ENCODE measurements around the gene MACROD2.

MACROD2 gene

DNA sequence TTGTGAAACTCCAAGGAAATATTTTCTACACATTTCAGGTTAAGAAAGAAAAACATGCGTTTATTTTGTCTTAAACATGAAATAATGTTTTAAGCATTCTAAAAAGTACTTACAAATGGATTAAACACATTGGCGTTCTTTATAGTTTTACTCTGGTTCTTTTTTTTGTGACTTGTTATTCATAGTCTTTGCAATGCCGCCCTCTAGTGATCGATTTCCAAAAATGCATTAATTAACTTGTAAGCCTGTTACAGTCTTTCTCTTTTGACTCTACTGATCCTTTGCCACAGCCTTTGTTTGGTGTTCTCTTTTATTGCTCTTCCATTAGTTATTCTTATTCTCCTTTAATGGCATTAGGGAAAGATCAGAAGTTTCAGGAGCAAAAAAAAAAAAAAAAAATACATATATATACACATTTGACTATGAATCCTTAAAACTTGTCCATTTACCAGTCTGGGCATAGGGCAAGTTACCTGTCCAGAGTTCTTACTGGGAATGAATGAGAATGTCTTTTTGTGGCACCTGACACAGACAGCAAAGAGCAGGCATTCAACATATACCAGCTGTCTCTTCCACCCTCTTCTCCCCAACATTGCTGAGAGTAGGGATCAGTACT, 59.9 kb downstream of the MACROD2 start:
- H3K4me3 ChIP-seq (ENCODE audit: low read depth, low read length): no peak overlapping the region
- TF ChIP-seq, protein P1, sequence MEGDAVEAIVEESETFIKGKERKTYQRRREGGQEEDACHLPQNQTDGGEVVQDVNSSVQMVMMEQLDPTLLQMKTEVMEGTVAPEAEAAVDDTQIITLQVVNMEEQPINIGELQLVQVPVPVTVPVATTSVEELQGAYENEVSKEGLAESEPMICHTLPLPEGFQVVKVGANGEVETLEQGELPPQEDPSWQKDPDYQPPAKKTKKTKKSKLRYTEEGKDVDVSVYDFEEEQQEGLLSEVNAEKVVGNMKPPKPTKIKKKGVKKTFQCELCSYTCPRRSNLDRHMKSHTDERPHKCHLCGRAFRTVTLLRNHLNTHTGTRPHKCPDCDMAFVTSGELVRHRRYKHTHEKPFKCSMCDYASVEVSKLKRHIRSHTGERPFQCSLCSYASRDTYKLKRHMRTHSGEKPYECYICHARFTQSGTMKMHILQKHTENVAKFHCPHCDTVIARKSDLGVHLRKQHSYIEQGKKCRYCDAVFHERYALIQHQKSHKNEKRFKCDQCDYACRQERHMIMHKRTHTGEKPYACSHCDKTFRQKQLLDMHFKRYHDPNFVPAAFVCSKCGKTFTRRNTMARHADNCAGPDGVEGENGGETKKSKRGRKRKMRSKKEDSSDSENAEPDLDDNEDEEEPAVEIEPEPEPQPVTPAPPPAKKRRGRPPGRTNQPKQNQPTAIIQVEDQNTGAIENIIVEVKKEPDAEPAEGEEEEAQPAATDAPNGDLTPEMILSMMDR (IDR thresholded peaks at IDR 0.05; ENCODE audit: insufficient read depth, low read depth, low read length, missing control alignments): peak; percentile 39
- DNase-seq (ENCODE audit: low read depth): peak; percentile 75

DNA sequence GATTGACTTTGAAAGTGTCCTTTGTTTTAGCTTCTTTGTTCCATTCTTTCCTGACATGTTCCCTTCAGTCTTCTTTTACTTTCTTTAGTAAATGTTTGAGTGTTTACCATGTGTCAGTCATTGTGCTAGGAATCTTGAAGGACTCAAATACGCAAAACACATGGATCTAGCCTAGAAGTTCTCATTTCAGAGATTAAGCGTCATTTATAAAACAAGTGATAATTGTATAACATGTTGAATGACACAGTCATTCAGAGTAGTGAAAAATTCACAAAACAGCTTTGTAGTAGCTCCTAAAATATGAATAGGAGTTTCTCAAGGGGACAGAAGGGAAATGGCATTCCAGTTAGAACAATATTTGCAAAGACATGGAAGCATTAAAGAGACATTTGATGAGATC, 66.9 kb downstream of the MACROD2 start:
- TF ChIP-seq, protein P1 (IDR thresholded peaks at IDR 0.05; ENCODE audit: insufficient read depth, low read depth, low read length, missing control alignments): no peak
- DNase-seq (ENCODE audit: low read depth): no peak
- no peak overlapping the region for H3K4me3 ChIP-seq (ENCODE audit: low read depth, low read length)

DNA sequence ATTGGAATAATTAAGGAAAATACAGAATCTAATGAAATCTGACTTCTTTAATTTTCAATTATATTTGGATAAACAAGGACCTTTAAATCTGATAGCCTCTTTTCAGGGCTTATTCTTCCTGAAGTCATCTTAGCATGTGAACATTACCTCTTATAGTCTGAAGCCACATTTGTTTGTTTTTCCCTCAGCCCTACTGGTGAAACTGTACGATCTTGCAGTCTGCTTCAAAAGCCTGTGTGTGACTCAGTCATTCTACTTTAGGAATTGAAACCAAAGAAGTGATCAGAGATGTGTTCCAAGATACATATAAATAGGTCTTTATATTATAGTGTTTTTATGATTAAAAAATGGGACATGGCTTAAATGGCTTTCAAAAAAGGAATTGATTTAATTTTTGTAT, 67.5 kb downstream of the MACROD2 start:
- TF ChIP-seq, protein P1 (IDR thresholded peaks at IDR 0.05; ENCODE audit: insufficient read depth, low read depth, low read length, missing control alignments): no peak
- H3K4me3 ChIP-seq (ENCODE audit: low read depth, low read length): no peak overlapping the region
- no peak for DNase-seq (ENCODE audit: low read depth)

DNA sequence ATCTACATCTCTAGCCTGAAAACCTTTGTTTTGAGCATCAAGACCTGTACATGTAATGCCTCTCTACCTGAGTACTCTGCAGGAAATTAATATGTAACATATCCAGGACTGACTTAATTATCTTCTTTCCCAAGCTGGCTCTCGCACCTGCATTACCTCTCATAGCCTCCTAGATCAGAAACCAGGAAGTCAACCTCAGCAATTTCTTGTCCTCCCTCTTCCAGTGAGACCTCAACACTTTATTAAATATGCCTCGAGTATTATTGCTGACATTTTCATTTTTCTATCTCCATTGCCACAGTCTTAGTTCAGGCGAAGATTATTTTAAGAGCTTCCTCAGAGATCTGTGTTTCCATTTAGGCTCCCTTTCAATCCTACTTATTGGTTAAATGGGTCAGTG, 69.0 kb downstream of the MACROD2 start:
- no peak for DNase-seq (ENCODE audit: low read depth)
- H3K4me3 ChIP-seq (ENCODE audit: low read depth, low read length): no peak overlapping the region
- TF ChIP-seq, protein P1 (IDR thresholded peaks at IDR 0.05; ENCODE audit: insufficient read depth, low read depth, low read length, missing control alignments): no peak

DNA sequence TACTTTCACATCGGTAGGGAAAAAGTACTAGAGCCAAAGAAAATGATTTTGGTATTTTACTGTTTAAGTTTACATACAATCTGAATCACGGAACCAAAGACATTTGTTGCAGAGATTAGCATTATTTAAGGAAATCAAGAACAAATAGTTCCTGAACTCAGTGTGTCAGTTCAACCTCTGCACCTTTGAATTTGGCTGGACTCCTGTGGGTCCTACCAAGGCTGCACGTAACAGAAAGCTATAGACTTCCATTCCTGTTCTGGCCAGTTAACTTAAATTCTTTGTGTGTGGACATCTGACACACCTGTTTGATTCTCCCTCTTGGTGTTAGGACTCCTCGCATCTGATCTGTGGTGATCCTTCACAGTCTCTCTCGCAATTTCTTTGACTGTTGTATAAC, 69.6 kb downstream of the MACROD2 start:
- no peak overlapping the region for H3K4me3 ChIP-seq (ENCODE audit: low read depth, low read length)
- no peak for DNase-seq (ENCODE audit: low read depth)
- TF ChIP-seq, protein P1 (IDR thresholded peaks at IDR 0.05; ENCODE audit: insufficient read depth, low read depth, low read length, missing control alignments): no peak

DNA sequence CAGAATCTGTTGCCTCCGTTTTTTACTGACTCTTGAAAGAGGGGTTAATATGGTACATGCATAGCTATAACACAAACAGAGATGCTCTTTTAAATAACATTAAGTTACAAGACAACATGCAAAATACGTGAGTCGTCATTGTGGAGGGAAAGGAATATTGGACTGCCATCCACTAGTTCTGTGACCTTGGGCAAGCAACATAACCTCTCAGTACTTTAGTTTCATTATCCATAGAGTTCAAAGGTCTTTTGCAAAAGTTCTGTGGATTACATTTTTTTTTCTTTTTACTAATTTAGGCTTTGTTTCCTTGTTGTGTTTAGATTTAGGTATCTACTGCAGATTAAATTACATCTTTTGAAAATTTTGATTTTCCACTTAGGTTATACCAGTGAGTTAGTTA, 70.5 kb downstream of the MACROD2 start:
- TF ChIP-seq, protein P1 (IDR thresholded peaks at IDR 0.05; ENCODE audit: insufficient read depth, low read depth, low read length, missing control alignments): no peak
- no peak overlapping the region for H3K4me3 ChIP-seq (ENCODE audit: low read depth, low read length)
- no peak for DNase-seq (ENCODE audit: low read depth)

DNA sequence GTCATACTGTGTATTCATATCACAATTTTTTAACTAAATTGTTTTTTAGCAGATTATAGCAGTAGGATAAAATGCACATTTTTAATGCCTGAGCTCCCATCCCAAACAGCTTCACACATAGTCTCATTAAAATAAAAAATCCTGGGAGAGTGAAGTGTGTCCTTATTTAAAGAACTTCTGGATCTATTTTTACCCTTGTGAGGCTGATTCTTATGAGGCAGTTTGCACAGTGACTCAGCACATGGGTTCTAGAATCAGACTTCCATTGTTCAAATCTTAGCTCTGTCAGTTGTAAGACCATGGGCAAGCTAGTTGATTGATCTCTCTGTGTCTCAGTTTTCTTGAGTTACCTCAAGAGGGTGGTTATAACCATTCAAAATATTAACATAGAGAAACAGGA, 72.3 kb downstream of the MACROD2 start:
- TF ChIP-seq, protein P1 (IDR thresholded peaks at IDR 0.05; ENCODE audit: insufficient read depth, low read depth, low read length, missing control alignments): no peak
- DNase-seq (ENCODE audit: low read depth): no peak
- no peak overlapping the region for H3K4me3 ChIP-seq (ENCODE audit: low read depth, low read length)
